Kidney (tissue), 14 donors: ENCODE results near the gene STAG1. TPM values are rescaled to one million over a fixed set of nuclear protein-coding genes. Genes with fewer than 3 reads are reported as not detected.

Experiments
- DNase-seq, 5 donors: peaks; one replicate each; pipeline ENCODE4 v3.0.0-alpha.2; 2013 to 2020
- FAIRE-seq: peaks from 2 replicates; lab custom pipeline; 2012; peaks lifted over from hg19 to GRCh38; lab: Jason Lieb, UNC
- H3K27ac ChIP-seq, 2 donors: one replicate each; pipeline ENCODE4 v1.7.0; 2013; ENCODE audit warnings: low read depth in 2 of 2, low read length in 2 of 2, inconsistent platforms in 1 of 2
- H3K27me3 ChIP-seq: one replicate; pipeline ENCODE4 v1.7.1; 2013; ENCODE audit warnings: low read length, inconsistent platforms; ENCODE audit not compliant: control insufficient read depth, insufficient read depth
- H3K36me3 ChIP-seq, 3 donors: one replicate each; pipeline versions ENCODE4 v1.7.0 to v1.7.1; 2013; ENCODE audit warnings: low read length in 3 of 3, control low read depth in 1 of 3, inconsistent platforms in 1 of 3; ENCODE audit not compliant: insufficient read depth in 3 of 3, control insufficient read depth in 2 of 3
- H3K4me1 ChIP-seq, 3 donors: one replicate each; pipeline versions ENCODE4 v1.7.0 to v1.7.1; 2013; ENCODE audit warnings: low read length in 3 of 3, inconsistent platforms in 1 of 3, low read depth in 1 of 3; ENCODE audit not compliant: control insufficient read depth in 2 of 3, insufficient read depth in 2 of 3
- H3K4me3 ChIP-seq, 3 donors: one replicate each; pipeline versions ENCODE4 v1.7.0 to v1.8.1; 2013; ENCODE audit warnings: low read length in 3 of 3, control low read depth in 1 of 3, inconsistent platforms in 1 of 3
- H3K9ac ChIP-seq, 3 donors: one replicate each; pipeline versions ENCODE4 v1.7.0 to v1.7.1; 2013; ENCODE audit warnings: low read length in 3 of 3, control low read depth in 1 of 3, inconsistent platforms in 1 of 3
- H3K9me3 ChIP-seq, 3 donors: one replicate each; pipeline versions ENCODE4 v1.7.0 to v1.7.1; 2013; ENCODE audit warnings: low read length in 3 of 3, control low read depth in 1 of 3, inconsistent platforms in 1 of 3; ENCODE audit not compliant: control insufficient read depth in 2 of 3, insufficient read depth in 1 of 3
- CTCF ChIP-seq: IDR thresholded peaks from 3 replicates; pipeline ENCODE4 v1.5.1; 2012; ENCODE audit warnings: mild to moderate bottlenecking, moderate library complexity, borderline replicate concordance; ENCODE audit not compliant: insufficient read depth; ENCODE audit errors: extremely low read depth
- intact Hi-C: fragments of 100-400 bp; cut with DNase I; formaldehyde crosslinking; loops from one replicate; pipeline ENCODE4 v1.11.1; 2022
- polyA plus RNA-seq: library from polyadenylated mRNA; stranded (reverse); fragments of 350-450 nt; fragmentation: Illumina TruSeq; extraction: RNeasy Lipid Tissue Mini Kit (QIAGEN cat#74804); gene quantifications from one replicate; pipeline ENCODE4 v1.2.3, GENCODE V29; 2014; ENCODE audit warnings: low read depth, low replicate concordance; ENCODE audit not compliant: insufficient read depth
- total RNA-seq: library from RNA; stranded (reverse); fragmentation: NEBNext Ultra II Directional; extraction: Animal tissue kit (Norgen Biotek cat#: 25700); gene quantifications from one replicate; pipeline ENCODE4 v1.2.1, GENCODE V29; 2021
- donor health status: control.
- donor health status: control.
- donor health status: control.
- donor health status: control.
- donor health status: control.
- donor health status: DM: yes; HTN: yes; CAD: no.
- donor health status: Normal renal cell carcinoma (clear cell type).

STAG1 gene
- total and polyA plus RNA-seq, 2 donors from 2014 or later, result 7.8 to 49.9 TPM

GRCh38 chr3:136637176-136637575, 115.0 kb downstream of the STAG1 start:
- intact Hi-C loops, result no loop called here
- Histone ChIP-seq H3K4me3 (no peak overlapping the region), H3K9me3 (no peaks in the 10 kb centered on the region), H3K27ac (no peak overlapping the region), H3K9ac (no peak overlapping the region), H3K36me3 (no peaks in the 10 kb centered on the region), H3K4me1 (peaks cover 0 to 3% (median 0%) of the 10 kb centered on the region in 3 donors), H3K27me3 (no peaks in the 10 kb centered on the region)
- FAIRE-seq, result no peak
- TF ChIP-seq CTCF, result no peak
- no peak for DNase-seq

- TF ChIP-seq CTCF, result no peak
- intact Hi-C loops, result no loop called here
- Histone ChIP-seq H3K27ac (no peak overlapping the region), H3K27me3 (no peaks in the 10 kb centered on the region), H3K9ac (no peak overlapping the region), H3K4me1 (peaks cover 0 to 3% (median 0%) of the 10 kb centered on the region in 3 donors), H3K4me3 (no peak overlapping the region), H3K9me3 (no peaks in the 10 kb centered on the region), H3K36me3 (no peaks in the 10 kb centered on the region)
- DNase-seq (no peak), FAIRE-seq (no peak)
Measured at GRCh38 chr3:136634821-136635220, 117.4 kb downstream of the STAG1 start.

GRCh38 chr3:136632625-136633081, 119.5 kb downstream of the STAG1 start:
- no peak overlapping the region for H3K4me3 ChIP-seq
- FAIRE-seq, result no peak
- no peak overlapping the region for H3K27ac ChIP-seq
- no peak for TF ChIP-seq CTCF
- no peak for DNase-seq
- peaks cover 0 to 3% (median 0%) of the 10 kb centered on the region in 3 donors for H3K4me1 ChIP-seq
- no peak overlapping the region for H3K9ac ChIP-seq
- H3K36me3 ChIP-seq, result peaks cover 0 to 4% (median 0%) of the 10 kb centered on the region in 3 donors
- intact Hi-C loops, result no loop called here
- H3K27me3 ChIP-seq, result no peaks in the 10 kb centered on the region
- H3K9me3 ChIP-seq, result no peaks in the 10 kb centered on the region

- Histone ChIP-seq H3K9ac (no peak overlapping the region), H3K27ac (no peak overlapping the region), H3K9me3 (no peaks in the 10 kb centered on the region), H3K4me3 (no peak overlapping the region), H3K36me3 (peaks cover 0 to 4% (median 0%) of the 10 kb centered on the region in 3 donors), H3K27me3 (no peaks in the 10 kb centered on the region), H3K4me1 (peaks cover 0 to 6% (median 3%) of the 10 kb centered on the region in 3 donors)
- DNase-seq, result no peak
- intact Hi-C loops, result no loop called here
- no peak for FAIRE-seq
- no peak for TF ChIP-seq CTCF
Measured at GRCh38 chr3:136631424-136631823, 120.8 kb downstream of the STAG1 start.
